GM18519 (cell line): ENCODE data around the gene TMSB10.
"Not testable (repeated sequence)": the region's sequence is repeated elsewhere in the genome, so short reads cannot be mapped to it uniquely, and the experiment has no call there.

ENCODE experiments used
- ATAC-seq: cut with Tn5 transposase; IDR thresholded peaks from one replicate; pipeline ENCODE4 v1.9.1; 2021; ENCODE audit warnings: mild to moderate bottlenecking, moderate library complexity; ENCODE audit not compliant: unreplicated experiment, low FRiP score

Gene TMSB10

GRCh38 chr2:84905181-84906107 lies at the start of gene TMSB10:
TSS of gene TMSB10 (plus strand) at chr2:84905656.
- peak; percentile 50 for ATAC-seq

GRCh38 chr2:84855731-84856130 lies 49.7 kb upstream of the TMSB10 start:
- ATAC-seq = no peak

- no peak for ATAC-seq
These were observed 48.7 kb upstream of the TMSB10 start for GRCh38 chr2:84856787-84857186.

- no peak for ATAC-seq
These were observed 47.9 kb upstream of the TMSB10 start for GRCh38 chr2:84857566-84857965.

- no peak for ATAC-seq
These were observed 47.3 kb upstream of the TMSB10 start for GRCh38 chr2:84858123-84858522.

- no peak for ATAC-seq
These were observed 46.5 kb upstream of the TMSB10 start for GRCh38 chr2:84858937-84859336.

GRCh38 chr2:84861539-84861938 lies 43.9 kb upstream of the TMSB10 start:
- no peak for ATAC-seq

- ATAC-seq = no peak
These were observed 43.5 kb upstream of the TMSB10 start for GRCh38 chr2:84862006-84862405.

- ATAC-seq = peak; percentile 82
These were observed 40.2 kb upstream of the TMSB10 start for GRCh38 chr2:84865181-84865783.

- no peak for ATAC-seq
These were observed 39.3 kb upstream of the TMSB10 start for GRCh38 chr2:84866122-84866521.

GRCh38 chr2:84868327-84868726 lies 37.1 kb upstream of the TMSB10 start:
- not testable (repeated sequence) for ATAC-seq

GRCh38 chr2:84870306-84870705 lies 35.1 kb upstream of the TMSB10 start:
- no peak for ATAC-seq

- not testable (repeated sequence) for ATAC-seq
These were observed 32.8 kb upstream of the TMSB10 start for GRCh38 chr2:84872691-84873090.

- no peak for ATAC-seq
These were observed 32.1 kb upstream of the TMSB10 start for GRCh38 chr2:84873350-84873749.

GRCh38 chr2:84874381-84875212 lies 30.9 kb upstream of the TMSB10 start:
- ATAC-seq = no peak

- ATAC-seq = no peak
These were observed 30.3 kb upstream of the TMSB10 start for GRCh38 chr2:84875213-84875560.

GRCh38 chr2:84875619-84876018 lies 29.8 kb upstream of the TMSB10 start:
- not testable (repeated sequence) for ATAC-seq

- no peak for ATAC-seq
These were observed 29.1 kb upstream of the TMSB10 start for GRCh38 chr2:84876369-84876768.

GRCh38 chr2:84878459-84878858 lies 27.0 kb upstream of the TMSB10 start:
- ATAC-seq = no peak

- ATAC-seq = no peak
These were observed 26.4 kb upstream of the TMSB10 start for GRCh38 chr2:84878896-84879583.
